Adipose tissue (tissue), 3 donors: ENCODE measurements around the gene ANKRD55. TPM values are rescaled to one million over a fixed set of nuclear protein-coding genes. Genes with fewer than 3 reads are reported as not detected.

Experiments
- H3K27ac ChIP-seq: one replicate; pipeline ENCODE4 v1.5.1; 2013; ENCODE audit warnings: low read depth, low read length
- WGBS, 3 donors: extraction: QIAGEN DNeasy Blood & Tissue Kit; methylation state at CpG; one replicate each; pipeline ENCODE4 v1.1.7; 2013; 5-methylcytosine and 5-hydroxymethylcytosine counted together
- polyA plus RNA-seq, 3 donors: library from polyadenylated mRNA; stranded (reverse); fragments of 200-250 nt; gene quantifications; one replicate each; pipeline ENCODE4 v1.2.3, GENCODE V29; 2013
- donor health status: healthy with polysubstance abuse.
- donor health status: Bipolar disorder and iron deficiency.
- donor health status: healthy.

Gene ANKRD55
- polyA plus RNA-seq, 3 donors: 0.07 to 0.34 (median 0.20) TPM

GRCh38 chr5:56078278-56079156, 154.6 kb downstream of the ANKRD55 start:
- H3K27ac ChIP-seq: no peak overlapping the region

GRCh38 chr5:56077796-56078233, 155.3 kb downstream of the ANKRD55 start:
- 91 to 97% (median 92%) methylated on average over 7 of the region's 7 CpGs for whole genome bisulfite sequencing, 3 donors
- H3K27ac ChIP-seq: no peak overlapping the region

More at GRCh38 chr5:56078278-56079156, 154.6 kb downstream of the ANKRD55 start:
- WGBS, 3 donors: 53 to 76% (median 69%) methylated on average over 6 of the region's 6 CpGs

GRCh38 chr5:56076486-56076885, 156.6 kb downstream of the ANKRD55 start:
- H3K27ac ChIP-seq: no peak overlapping the region
- whole genome bisulfite sequencing, 3 donors: 80 to 95% (median 82%) methylated on average over 3 of the region's 3 CpGs

- 49 to 92% (median 59%) methylated on average over 2 of the region's 2 CpGs for WGBS, 3 donors
Observed at GRCh38 chr5:56075361-56075760, 157.8 kb downstream of the ANKRD55 start.

GRCh38 chr5:56072863-56073766, 160.0 kb downstream of the ANKRD55 start:
- H3K27ac ChIP-seq: no peak overlapping the region
- 82 to 90% (median 83%) methylated on average over 6 of the region's 6 CpGs for WGBS, 3 donors

More at GRCh38 chr5:56075361-56075760, 157.8 kb downstream of the ANKRD55 start:
- no peak overlapping the region for H3K27ac ChIP-seq

- 33 to 80% (median 36%) methylated on average over 4 of the region's 4 CpGs for WGBS, 3 donors
Observed at GRCh38 chr5:56071470-56071869, 161.7 kb downstream of the ANKRD55 start.

GRCh38 chr5:56070851-56071465, 162.2 kb downstream of the ANKRD55 start:
- no peak overlapping the region for H3K27ac ChIP-seq
- WGBS, 3 donors: 2 to 45% (median 9%) methylated on average over 2 of the region's 2 CpGs

More at GRCh38 chr5:56071470-56071869, 161.7 kb downstream of the ANKRD55 start:
- H3K27ac ChIP-seq: peak overlapping the region; percentile 86

- 45 to 68% (median 54%) methylated on average over 3 of the region's 3 CpGs for WGBS, 3 donors
Observed at GRCh38 chr5:56069652-56070226, 163.4 kb downstream of the ANKRD55 start.

GRCh38 chr5:56066931-56067450, 166.1 kb downstream of the ANKRD55 start:
- 92 to 96% (median 94%) methylated on average over 3 of the region's 3 CpGs for WGBS, 3 donors

More at GRCh38 chr5:56069652-56070226, 163.4 kb downstream of the ANKRD55 start:
- no peak overlapping the region for H3K27ac ChIP-seq

GRCh38 chr5:56064984-56065383, 168.1 kb downstream of the ANKRD55 start:
- 70 to 73% (median 72%) methylated on average over 2 of the region's 2 CpGs for WGBS, 3 donors
- no peak overlapping the region for H3K27ac ChIP-seq

More at GRCh38 chr5:56066931-56067450, 166.1 kb downstream of the ANKRD55 start:
- no peak overlapping the region for H3K27ac ChIP-seq

- 75 to 85% (median 80%) methylated on average over 10 of the region's 10 CpGs for WGBS, 3 donors
- no peak overlapping the region for H3K27ac ChIP-seq
Observed at GRCh38 chr5:56060276-56061110, 172.6 kb downstream of the ANKRD55 start.

- no peak overlapping the region for H3K27ac ChIP-seq
- WGBS, 3 donors: 93 to 94% (median 93%) methylated on average over 8 of the region's 8 CpGs
Observed at GRCh38 chr5:56059854-56060253, 173.3 kb downstream of the ANKRD55 start.

GRCh38 chr5:56056875-56057274, 176.3 kb downstream of the ANKRD55 start:
- no peak overlapping the region for H3K27ac ChIP-seq
- 90 to 91% (median 90%) methylated on average over 2 of the region's 2 CpGs for WGBS, 3 donors

GRCh38 chr5:56055859-56056258, 177.3 kb downstream of the ANKRD55 start:
- 65 to 75% (median 71%) methylated on average over 3 of the region's 3 CpGs for WGBS, 3 donors

GRCh38 chr5:56055287-56055686, 177.8 kb downstream of the ANKRD55 start:
- 91 to 100% (median 100%) methylated on average over 1 of the region's 1 CpG for WGBS, 3 donors
- no peak overlapping the region for H3K27ac ChIP-seq

More at GRCh38 chr5:56055859-56056258, 177.3 kb downstream of the ANKRD55 start:
- no peak overlapping the region for H3K27ac ChIP-seq

GRCh38 chr5:56054666-56055065, 178.5 kb downstream of the ANKRD55 start:
- no peak overlapping the region for H3K27ac ChIP-seq
- 76 to 87% (median 85%) methylated on average over 2 of the region's 2 CpGs for WGBS, 3 donors

GRCh38 chr5:56053363-56053762, 179.8 kb downstream of the ANKRD55 start:
- WGBS, 3 donors: 92 to 95% (median 93%) methylated on average over 4 of the region's 4 CpGs
- H3K27ac ChIP-seq: no peak overlapping the region
